ENCODE data around the gene DPPA2. TPM values are rescaled to one million over a fixed set of nuclear protein-coding genes. Genes with fewer than 3 reads are reported as not detected.

Gene DPPA2
- polyA plus RNA-seq, 1 donor (not counting 4 experiments of a cell fraction or from before 2014, with no cell fraction given) = not detected

GRCh38 chr3:109346770-109347295, 30.5 kb upstream of the DPPA2 start:
- no peaks in the 10 kb centered on the region for H3K4me1 ChIP-seq (ENCODE audit: control insufficient read depth, extremely low read depth, insufficient read depth, low read length)
- dilution Hi-C loops (cut with MboI; ENCODE audit: extremely low pct_ligation_motif_present, low sequenced_read_pairs) = no loop called here
- H3K27me3 ChIP-seq (ENCODE audit: control insufficient read depth, extremely low read depth, insufficient read depth, low read length) = no peaks in the 10 kb centered on the region
- no peak overlapping the region for H3K27ac ChIP-seq (ENCODE audit: control insufficient read depth, insufficient read depth, low read length)
- H2AFZ ChIP-seq (ENCODE audit: control insufficient read depth, low read length) = no peak overlapping the region
- TF ChIP-seq CTCF (optimal IDR thresholded peaks at IDR 0.05 in 1 of 3, IDR thresholded peaks at IDR 0.05 in 1 of 3, conservative IDR thresholded peaks at IDR 0.05 in 1 of 3; ENCODE audit: extremely low read depth in 1 of 3, insufficient read depth in 2 of 3, low read length in 3 of 3) (no peak), EZH2 (IDR thresholded peaks at IDR 0.05; ENCODE audit: low read length) (no peak)
- DNase-seq (ENCODE audit: low read depth, low spot score) (no peak), FAIRE-seq (no peak)
- no peaks in the 10 kb centered on the region for H3K9me1 ChIP-seq (ENCODE audit: control insufficient read depth, extremely low read depth, insufficient read depth, low read length)
- H3K79me2 ChIP-seq (ENCODE audit: control insufficient read depth, insufficient read depth, low read length) = no peaks in the 10 kb centered on the region
- H4K20me1 ChIP-seq (ENCODE audit: control insufficient read depth, extremely low read depth, insufficient read depth, low read length) = no peaks in the 10 kb centered on the region
- H3K9me3 ChIP-seq (ENCODE audit: control insufficient read depth, low read depth, low read length) = no peaks in the 10 kb centered on the region
- H3K4me3 ChIP-seq (ENCODE audit: control insufficient read depth in 2 of 3, extremely low read depth in 1 of 3, insufficient read depth in 2 of 3, low read depth in 1 of 3, low read length in 3 of 3) = no peak overlapping the region
- no peak overlapping the region for H3K9ac ChIP-seq (ENCODE audit: control insufficient read depth, extremely low read depth, insufficient read depth, low read length)
- no peak overlapping the region for H3K4me2 ChIP-seq (ENCODE audit: control insufficient read depth, extremely low read depth, insufficient read depth, low read depth, low read length)
- H3K36me3 ChIP-seq (ENCODE audit: control insufficient read depth in 2 of 2, extremely low read depth in 1 of 2, insufficient read depth in 2 of 2, low read length in 2 of 2) = no peaks in the 10 kb centered on the region

GRCh38 chr3:109346099-109346498, 29.8 kb upstream of the DPPA2 start:
- Histone ChIP-seq H3K4me2 (ENCODE audit: control insufficient read depth, extremely low read depth, insufficient read depth, low read depth, low read length) (no peak overlapping the region), H3K4me3 (ENCODE audit: control insufficient read depth in 2 of 3, extremely low read depth in 1 of 3, insufficient read depth in 2 of 3, low read depth in 1 of 3, low read length in 3 of 3) (no peak overlapping the region), H3K9me3 (ENCODE audit: control insufficient read depth, low read depth, low read length) (no peaks in the 10 kb centered on the region), H3K4me1 (ENCODE audit: control insufficient read depth, extremely low read depth, insufficient read depth, low read length) (no peaks in the 10 kb centered on the region), H3K36me3 (ENCODE audit: control insufficient read depth in 2 of 2, extremely low read depth in 1 of 2, insufficient read depth in 2 of 2, low read length in 2 of 2) (no peaks in the 10 kb centered on the region), H2AFZ (ENCODE audit: control insufficient read depth, low read length) (no peak overlapping the region), H4K20me1 (ENCODE audit: control insufficient read depth, extremely low read depth, insufficient read depth, low read length) (no peaks in the 10 kb centered on the region), H3K79me2 (ENCODE audit: control insufficient read depth, insufficient read depth, low read length) (no peaks in the 10 kb centered on the region), H3K9me1 (ENCODE audit: control insufficient read depth, extremely low read depth, insufficient read depth, low read length) (no peaks in the 10 kb centered on the region), H3K27me3 (ENCODE audit: control insufficient read depth, extremely low read depth, insufficient read depth, low read length) (no peaks in the 10 kb centered on the region), H3K9ac (ENCODE audit: control insufficient read depth, extremely low read depth, insufficient read depth, low read length) (no peak overlapping the region), H3K27ac (ENCODE audit: control insufficient read depth, insufficient read depth, low read length) (no peak overlapping the region)
- FAIRE-seq (no peak), DNase-seq (ENCODE audit: low read depth, low spot score) (no peak)
- TF ChIP-seq EZH2 (IDR thresholded peaks at IDR 0.05; ENCODE audit: low read length) (no peak), CTCF (optimal IDR thresholded peaks at IDR 0.05 in 1 of 3, IDR thresholded peaks at IDR 0.05 in 1 of 3, conservative IDR thresholded peaks at IDR 0.05 in 1 of 3; ENCODE audit: extremely low read depth in 1 of 3, insufficient read depth in 2 of 3, low read length in 3 of 3) (no peak)
- dilution Hi-C loops (cut with MboI; ENCODE audit: extremely low pct_ligation_motif_present, low sequenced_read_pairs) = no loop called here
